PFSK-1 (cell line): ENCODE data around the gene PGAP6.

Source experiments
- TAF1 ChIP-seq: IDR thresholded peaks from 2 replicates; pipeline ENCODE4 v1.6.1; 2012; ENCODE audit warnings: low read length, control low read depth, borderline replicate concordance; ENCODE audit not compliant: insufficient read depth
- TF ChIP-seq, protein P1 (sequence below), 2 experiments: IDR thresholded peaks; 2 replicates each; pipeline versions ENCODE4 v1.6.1 to v1.8.0; 2011 to 2012; ENCODE audit warnings: low read depth in 2 of 2, low read length in 2 of 2, control low read depth in 1 of 2, inconsistent platforms in 1 of 2, mild to moderate bottlenecking in 1 of 2, moderate library complexity in 1 of 2; ENCODE audit not compliant: insufficient read depth in 1 of 2

DNA sequence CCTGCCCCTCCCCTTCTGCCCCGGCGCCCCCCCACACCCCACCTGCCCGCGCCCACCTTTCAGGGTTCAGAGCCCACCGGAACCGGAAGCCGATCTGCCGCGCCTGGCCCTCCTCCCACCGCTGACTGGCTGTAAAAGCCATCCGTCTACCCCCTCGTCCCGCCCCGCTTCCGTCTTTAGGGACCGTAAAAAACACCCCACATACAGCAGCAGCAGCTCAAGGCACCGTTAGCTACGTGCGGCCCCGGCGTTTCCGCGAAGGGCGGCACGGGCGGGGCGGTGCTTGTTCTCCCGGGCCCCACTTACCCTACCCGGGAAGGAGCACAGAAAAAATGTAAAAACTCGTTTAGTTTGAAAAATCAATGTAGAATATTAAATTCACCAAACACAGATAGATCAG is 11.3 kb downstream of the PGAP6 start, which contains the start of gene MRPL28:
- TF ChIP-seq, protein P1, sequence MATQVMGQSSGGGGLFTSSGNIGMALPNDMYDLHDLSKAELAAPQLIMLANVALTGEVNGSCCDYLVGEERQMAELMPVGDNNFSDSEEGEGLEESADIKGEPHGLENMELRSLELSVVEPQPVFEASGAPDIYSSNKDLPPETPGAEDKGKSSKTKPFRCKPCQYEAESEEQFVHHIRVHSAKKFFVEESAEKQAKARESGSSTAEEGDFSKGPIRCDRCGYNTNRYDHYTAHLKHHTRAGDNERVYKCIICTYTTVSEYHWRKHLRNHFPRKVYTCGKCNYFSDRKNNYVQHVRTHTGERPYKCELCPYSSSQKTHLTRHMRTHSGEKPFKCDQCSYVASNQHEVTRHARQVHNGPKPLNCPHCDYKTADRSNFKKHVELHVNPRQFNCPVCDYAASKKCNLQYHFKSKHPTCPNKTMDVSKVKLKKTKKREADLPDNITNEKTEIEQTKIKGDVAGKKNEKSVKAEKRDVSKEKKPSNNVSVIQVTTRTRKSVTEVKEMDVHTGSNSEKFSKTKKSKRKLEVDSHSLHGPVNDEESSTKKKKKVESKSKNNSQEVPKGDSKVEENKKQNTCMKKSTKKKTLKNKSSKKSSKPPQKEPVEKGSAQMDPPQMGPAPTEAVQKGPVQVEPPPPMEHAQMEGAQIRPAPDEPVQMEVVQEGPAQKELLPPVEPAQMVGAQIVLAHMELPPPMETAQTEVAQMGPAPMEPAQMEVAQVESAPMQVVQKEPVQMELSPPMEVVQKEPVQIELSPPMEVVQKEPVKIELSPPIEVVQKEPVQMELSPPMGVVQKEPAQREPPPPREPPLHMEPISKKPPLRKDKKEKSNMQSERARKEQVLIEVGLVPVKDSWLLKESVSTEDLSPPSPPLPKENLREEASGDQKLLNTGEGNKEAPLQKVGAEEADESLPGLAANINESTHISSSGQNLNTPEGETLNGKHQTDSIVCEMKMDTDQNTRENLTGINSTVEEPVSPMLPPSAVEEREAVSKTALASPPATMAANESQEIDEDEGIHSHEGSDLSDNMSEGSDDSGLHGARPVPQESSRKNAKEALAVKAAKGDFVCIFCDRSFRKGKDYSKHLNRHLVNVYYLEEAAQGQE (IDR thresholded peaks at IDR 0.05; ENCODE audit: insufficient read depth in 1 of 2, low read depth in 2 of 2, low read length in 2 of 2) = no peak
- 0 out of 2 replicates have a peak, but pooled peaks have one; percentile 23 for TF ChIP-seq TAF1
